Subcutaneous adipose tissue (tissue), 4 donors: ENCODE data around the gene CNN2. TPM values are rescaled to one million over a fixed set of nuclear protein-coding genes. Genes with fewer than 3 reads are reported as not detected.

Experiments used
- CTCF ChIP-seq: fragments of 450-650 bp; IDR thresholded peaks from one replicate; pipeline ENCODE4 v1.5.1; 2016; ENCODE audit warnings: low read depth, mild to moderate bottlenecking, control low read depth, antibody characterized with exemption, moderate library complexity
- total RNA-seq, 4 donors: library from RNA; depleted of rRNA; stranded (reverse); fragments of >200 nt; gene quantifications; one replicate each; pipeline ENCODE4 v1.1.0, GENCODE V29; 2016

CNN2 gene
- total RNA-seq, 4 donors from 2014 or later: 32.1 to 86.8 (median 52.2) TPM

DNA sequence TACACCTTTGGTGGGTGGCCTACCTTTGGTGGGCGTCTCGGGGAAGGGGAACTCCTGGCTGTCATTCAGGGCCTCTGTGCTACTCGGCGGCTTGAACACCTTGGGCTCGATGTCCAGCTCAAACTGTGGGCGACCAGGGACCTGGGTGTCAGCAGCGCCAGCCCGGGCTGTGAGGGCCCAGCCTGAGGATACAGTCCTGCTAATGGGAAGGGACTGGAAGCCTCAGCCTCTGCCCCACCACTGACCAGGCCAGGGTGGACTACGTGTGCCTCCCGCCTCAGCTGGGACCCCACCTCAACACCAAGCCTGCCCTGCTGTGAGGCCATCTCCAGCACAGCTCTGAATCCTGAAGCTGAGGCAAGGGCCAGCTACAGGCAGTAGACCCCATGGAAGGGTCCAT is 13.2 kb upstream of the CNN2 start:
- no peak for TF ChIP-seq CTCF

DNA sequence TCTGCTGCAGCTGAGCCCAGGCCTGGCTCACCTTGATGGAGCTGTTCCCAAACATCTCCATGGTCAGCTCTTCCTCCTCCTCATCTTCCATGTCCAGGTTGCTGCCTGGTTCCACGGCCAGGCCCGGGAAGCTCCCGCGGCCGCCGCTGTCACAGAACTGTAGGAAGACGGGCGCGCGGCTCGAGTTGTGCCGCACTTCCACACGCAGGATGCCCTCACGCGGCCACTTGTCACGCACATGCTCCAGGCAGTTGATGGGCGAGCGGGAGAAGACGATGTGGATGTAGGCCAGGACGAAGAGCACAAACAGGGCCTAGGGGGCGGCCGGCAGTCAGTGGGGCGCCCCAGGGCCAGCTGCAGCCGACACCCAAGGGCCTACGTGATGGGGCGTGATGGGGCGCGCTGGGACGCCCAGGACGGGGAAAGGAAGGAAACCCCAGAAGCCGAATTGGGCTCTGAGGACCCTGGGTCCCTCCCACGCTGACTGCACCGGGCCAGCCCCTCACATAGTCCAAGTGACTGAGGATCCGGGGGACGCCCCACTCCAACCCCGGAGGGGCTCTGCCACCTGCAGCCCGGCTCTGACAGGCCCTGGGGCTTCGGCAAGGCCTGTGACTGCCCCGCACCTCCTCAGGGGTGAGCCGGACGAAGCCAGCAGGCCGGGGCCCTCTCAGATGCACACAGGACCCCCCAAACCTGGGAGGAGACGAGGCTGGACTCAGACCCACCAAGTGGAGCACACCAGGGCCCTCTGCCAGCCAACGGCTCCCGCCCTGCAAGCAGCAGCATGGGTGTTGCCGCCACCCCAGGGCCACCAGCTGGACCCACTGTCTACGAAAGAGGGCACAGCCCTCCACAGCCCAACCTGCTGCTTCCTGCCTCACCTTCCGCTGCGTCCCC is 12.0 kb upstream of the CNN2 start:
- no peak for TF ChIP-seq CTCF

GRCh38 chr19:1015061-1015781 is 11.2 kb upstream of the CNN2 start:
- no peak for TF ChIP-seq CTCF

DNA sequence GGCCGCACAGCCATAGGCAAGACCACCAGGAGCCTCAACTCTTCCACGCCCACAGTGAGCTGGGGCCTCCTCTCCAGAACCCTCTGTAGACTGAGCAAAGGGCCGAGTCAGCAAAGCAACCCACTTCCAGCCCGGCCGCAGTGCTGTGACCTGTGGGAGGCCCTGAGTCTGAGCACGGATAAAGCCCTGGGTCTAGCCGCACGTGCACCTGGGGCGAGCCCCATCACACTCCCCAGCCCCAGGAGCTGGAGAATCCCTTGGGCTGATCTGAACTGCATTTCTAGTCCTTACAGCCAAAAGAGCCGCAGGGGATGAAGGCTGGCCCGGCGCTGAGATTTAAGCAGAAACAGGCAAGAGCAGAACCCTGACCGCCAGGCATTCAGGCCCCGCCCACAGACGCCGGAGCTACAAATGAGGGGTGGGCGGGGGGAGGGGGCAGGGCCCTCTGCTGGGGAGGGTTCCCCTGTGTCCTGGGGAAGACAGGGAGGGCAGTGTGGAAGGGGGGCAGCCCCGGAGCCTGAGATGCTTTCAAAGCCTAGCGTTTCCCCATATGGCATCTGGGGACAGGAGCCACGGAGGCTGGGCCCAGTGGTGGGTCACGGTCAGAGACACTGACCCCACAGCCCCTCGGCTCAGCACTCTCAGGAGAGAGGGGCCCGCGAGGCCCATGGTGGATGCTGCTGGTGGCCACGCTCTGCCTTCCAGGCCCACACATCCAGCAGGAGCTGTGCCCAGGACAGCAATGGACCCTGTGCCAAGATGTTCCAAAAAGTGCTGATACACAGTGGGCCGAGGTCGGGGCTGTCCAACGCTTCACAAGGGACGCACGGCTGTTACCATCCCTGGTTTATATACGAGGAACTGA is 10.4 kb upstream of the CNN2 start:
- no peak for TF ChIP-seq CTCF

DNA sequence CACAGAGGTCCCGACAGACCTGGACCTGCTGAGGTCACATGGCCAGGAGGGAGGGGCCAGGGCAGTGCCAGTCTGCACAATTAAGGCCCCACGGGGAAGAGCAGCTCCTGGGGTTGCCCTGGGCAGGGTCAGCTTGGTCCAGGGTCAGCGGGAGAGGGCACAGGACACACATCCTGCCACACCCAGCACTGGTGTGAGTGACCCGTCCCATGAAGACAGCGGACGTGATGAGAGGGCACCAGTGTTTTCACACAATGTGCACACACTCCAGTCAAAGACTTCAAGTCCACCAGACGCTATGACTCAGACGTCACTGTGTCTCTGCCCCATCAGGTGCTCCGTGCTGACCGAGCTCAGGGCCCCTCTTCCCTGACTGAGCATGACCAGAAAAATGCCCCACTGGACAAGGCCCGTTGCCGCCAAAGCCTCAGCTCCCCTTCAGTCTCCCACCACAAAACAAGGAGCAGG is 9.7 kb upstream of the CNN2 start:
- no peak for TF ChIP-seq CTCF

DNA sequence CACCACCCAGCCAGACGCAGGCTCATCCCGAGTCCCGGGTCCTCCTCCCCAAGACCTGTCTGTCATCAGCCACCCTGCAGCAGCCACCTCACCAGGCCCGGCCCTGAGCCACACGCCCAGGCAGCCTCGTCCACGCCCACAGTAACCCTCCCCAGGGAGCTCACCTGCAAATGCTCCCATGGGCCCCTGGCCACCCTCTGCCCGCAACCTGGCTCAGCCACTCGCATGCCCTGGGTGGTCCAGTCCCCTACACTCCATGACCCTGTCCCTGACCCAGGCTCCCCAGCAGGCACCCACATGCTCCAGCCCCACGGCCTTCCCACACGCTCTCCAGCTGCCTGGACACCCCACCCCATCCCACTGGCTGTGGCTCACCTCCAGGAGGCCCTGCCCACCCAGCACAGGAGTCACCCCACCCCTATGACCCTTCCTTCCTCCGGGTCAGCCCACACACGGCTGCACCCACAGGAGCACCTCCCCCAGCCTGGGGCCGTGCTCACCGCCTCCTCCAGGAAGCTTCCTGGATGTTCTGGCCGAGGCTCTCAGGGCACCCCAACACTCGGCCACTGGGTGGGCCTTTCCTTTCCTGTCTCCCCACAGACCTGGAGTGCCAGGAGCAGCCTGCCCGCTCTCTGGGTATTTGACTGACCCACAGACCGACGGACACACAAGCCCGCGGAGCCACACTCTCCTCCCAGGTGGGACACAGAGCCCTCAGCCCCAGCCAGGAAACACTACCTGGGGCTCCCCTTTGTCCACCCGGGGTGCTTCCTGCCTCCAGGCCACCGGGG is 9.1 kb upstream of the CNN2 start:
- no peak for TF ChIP-seq CTCF
